Effector memory CD8-positive, alpha-beta T cell (primary cell): Measurements from ENCODE around the gene TBC1D4.

Source experiments
- ATAC-seq: fragments of 150-1000 bp; cut with Tn5 transposase; replicated peaks from 2 replicates; pipeline ENCODE4 v1.10.0; 2021; ENCODE audit warnings: mild to moderate bottlenecking, moderate library complexity
- DNase-seq, 3 experiments: peaks; one replicate each; pipeline ENCODE4 v3.0.0; 2021
- H3K27ac Mint-ChIP-seq, 2 donors: one replicate each; pipeline ENCODE4 v1.8.0; 2022; ENCODE audit warnings: mild to moderate bottlenecking in 2 of 2, mixed read lengths in 2 of 2, moderate library complexity in 2 of 2
- H3K27me3 Mint-ChIP-seq, 2 donors: one replicate each; pipeline ENCODE4 v1.8.0; 2022; ENCODE audit warnings: mixed read lengths in 2 of 2
- H3K36me3 Mint-ChIP-seq: one replicate; pipeline ENCODE4 v1.8.0; 2022; ENCODE audit warnings: mild to moderate bottlenecking, moderate library complexity, mixed read lengths; ENCODE audit not compliant: insufficient read depth
- H3K4me1 Mint-ChIP-seq, 2 donors: one replicate each; pipeline ENCODE4 v1.8.0; 2022; ENCODE audit warnings: low read depth in 2 of 2, mixed read lengths in 2 of 2
- H3K4me3 Mint-ChIP-seq, 2 donors: one replicate each; pipeline ENCODE4 v1.8.0; 2022; ENCODE audit warnings: mild to moderate bottlenecking in 2 of 2, mixed read lengths in 2 of 2, moderate library complexity in 2 of 2
- H3K9me3 Mint-ChIP-seq, 2 donors: one replicate each; pipeline ENCODE4 v1.8.0; 2022; ENCODE audit warnings: mixed read lengths in 2 of 2

TBC1D4 gene

DNA sequence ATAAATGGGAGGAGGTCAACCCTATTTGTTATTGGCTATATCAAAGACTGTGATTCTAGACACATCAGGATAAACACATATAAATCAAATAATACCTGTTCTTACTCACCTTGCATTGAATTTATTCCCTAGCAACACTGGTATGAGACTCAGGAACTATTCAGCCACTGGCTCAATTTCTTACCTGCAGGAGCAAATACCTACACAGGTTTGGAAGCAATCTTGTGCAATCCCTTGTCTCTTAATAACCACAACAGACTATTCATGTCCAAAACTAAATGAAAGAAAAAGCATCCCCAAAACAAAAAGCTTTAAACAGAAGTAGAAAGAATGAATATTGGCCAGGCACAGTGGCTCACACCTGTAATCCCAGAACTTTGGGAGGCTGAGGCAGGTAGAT is 55.5 kb downstream of the TBC1D4 start:
- Mint-ChIP-seq H3K4me3 (no peak overlapping the region), H3K9me3 (no peaks in the 10 kb centered on the region), H3K4me1 (no peaks in the 10 kb centered on the region), H3K27me3 (peaks cover 29 to 42% of the 10 kb centered on the region in 2 donors), H3K27ac (no peak overlapping the region), H3K36me3 (no peaks in the 10 kb centered on the region)
- no peak for ATAC-seq
- no peak for DNase-seq

DNA sequence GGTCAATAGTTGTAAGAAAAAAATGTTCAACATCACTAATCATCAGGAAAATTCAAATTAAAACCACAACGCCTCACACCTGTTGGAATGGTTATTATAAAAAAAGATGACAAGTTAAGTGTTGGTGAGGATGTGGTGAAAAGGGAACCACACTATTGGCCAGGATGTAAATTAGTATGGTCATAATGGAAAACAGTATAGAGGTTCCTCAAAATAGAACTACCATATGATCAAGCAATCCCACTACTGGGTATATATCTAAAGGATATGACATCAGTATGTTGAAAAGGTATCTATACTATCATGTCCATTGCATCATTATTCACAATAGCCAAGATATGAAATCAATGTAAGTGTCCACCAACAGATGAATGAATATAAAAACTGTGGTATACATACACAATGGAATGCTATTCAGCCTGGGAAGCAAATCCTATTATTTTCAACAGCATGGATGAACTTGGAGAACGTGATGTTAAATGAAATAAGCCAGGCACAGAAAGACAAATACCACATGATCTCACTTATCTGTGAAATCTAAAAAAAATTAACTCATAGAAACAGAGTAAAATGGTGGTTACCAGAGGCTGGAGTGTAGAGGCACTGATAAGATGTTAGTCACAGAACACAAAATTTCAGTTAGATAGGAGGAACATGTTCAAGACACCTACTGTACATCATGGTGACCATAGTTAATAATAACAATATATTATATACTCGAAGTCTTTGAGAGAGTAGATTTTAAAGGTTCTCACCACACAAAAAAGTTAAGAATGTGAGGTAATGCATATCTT is 56.6 kb downstream of the TBC1D4 start:
- Mint-ChIP-seq H3K27me3 (peaks cover 24 to 43% of the 10 kb centered on the region in 2 donors), H3K4me1 (no peaks in the 10 kb centered on the region), H3K36me3 (no peaks in the 10 kb centered on the region), H3K4me3 (no peak overlapping the region), H3K27ac (no peak overlapping the region), H3K9me3 (no peaks in the 10 kb centered on the region)
- ATAC-seq (no peak), DNase-seq (no peak)

DNA sequence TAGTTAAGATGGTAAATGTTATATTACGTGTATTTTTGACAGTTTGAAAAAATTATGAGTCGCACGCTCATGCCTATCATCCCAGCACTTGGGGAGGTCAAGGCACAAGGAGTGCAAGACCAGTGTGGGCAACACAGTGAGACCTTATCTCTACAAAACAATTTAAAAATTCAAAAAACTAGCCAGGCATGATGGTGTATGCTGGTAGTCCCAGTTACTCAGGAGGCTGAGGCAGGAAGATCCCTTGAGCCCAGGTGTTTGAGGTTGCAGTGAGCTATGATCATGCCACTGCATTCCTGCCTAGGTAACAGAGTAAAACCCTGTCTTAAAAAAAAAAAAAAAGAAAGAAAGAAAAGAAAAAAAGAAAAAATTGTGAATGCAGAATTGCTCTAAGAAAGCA is 58.0 kb downstream of the TBC1D4 start:
- H3K27me3 Mint-ChIP-seq = peaks cover 22 to 37% of the 10 kb centered on the region in 2 donors
- no peak overlapping the region for H3K27ac Mint-ChIP-seq
- ATAC-seq (no peak), DNase-seq (no peak)
- H3K4me1 Mint-ChIP-seq = no peaks in the 10 kb centered on the region
- no peaks in the 10 kb centered on the region for H3K36me3 Mint-ChIP-seq
- H3K4me3 Mint-ChIP-seq = no peak overlapping the region
- H3K9me3 Mint-ChIP-seq = no peaks in the 10 kb centered on the region

DNA sequence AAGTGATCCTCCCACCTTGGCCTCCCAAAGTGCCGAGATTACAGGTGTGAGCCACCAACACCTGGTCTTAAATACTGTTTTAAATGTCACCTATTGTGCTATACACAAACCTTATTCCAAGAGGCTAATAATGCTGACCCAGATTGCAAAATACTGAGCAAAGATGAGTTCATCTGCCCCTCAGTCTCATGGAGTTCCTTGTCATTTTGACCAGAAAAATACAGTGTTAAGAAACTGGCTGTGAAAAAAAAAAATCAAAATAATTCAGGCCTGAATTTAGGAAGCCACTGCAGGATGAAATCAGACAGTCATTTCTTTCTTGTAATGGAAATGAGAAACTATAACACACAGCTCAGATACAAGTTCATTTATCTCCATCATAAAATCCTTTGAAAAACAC is 59.9 kb downstream of the TBC1D4 start:
- no peak overlapping the region for H3K27ac Mint-ChIP-seq
- DNase-seq (no peak), ATAC-seq (no peak)
- H3K4me3 Mint-ChIP-seq = no peak overlapping the region
- H3K36me3 Mint-ChIP-seq = no peaks in the 10 kb centered on the region
- H3K4me1 Mint-ChIP-seq = no peaks in the 10 kb centered on the region
- peaks cover 19 to 22% of the 10 kb centered on the region in 2 donors for H3K27me3 Mint-ChIP-seq
- no peaks in the 10 kb centered on the region for H3K9me3 Mint-ChIP-seq

DNA sequence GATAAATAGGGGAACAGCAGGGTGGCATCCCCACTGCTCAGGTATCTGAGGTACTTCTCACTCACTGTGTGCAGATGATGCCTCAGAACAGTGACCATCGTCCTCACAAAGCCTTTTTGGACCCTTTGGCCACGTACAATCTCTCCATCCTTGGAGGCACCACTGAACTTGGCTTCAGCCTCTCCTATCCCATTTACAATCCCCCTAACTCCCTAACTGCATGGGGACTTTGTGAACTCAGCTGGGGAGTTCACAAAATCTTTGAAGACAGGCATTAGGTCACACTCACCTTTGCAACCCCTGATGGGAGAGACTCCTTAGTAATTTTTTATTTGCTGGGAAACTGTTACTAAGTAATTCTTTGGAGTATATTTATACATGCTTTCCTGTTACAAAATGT is 60.8 kb downstream of the TBC1D4 start:
- no peaks in the 10 kb centered on the region for H3K36me3 Mint-ChIP-seq
- ATAC-seq (no peak), DNase-seq (no peak)
- H3K4me1 Mint-ChIP-seq = no peaks in the 10 kb centered on the region
- no peak overlapping the region for H3K4me3 Mint-ChIP-seq
- H3K27ac Mint-ChIP-seq = no peak overlapping the region
- peaks cover 21 to 22% of the 10 kb centered on the region in 2 donors for H3K27me3 Mint-ChIP-seq
- no peaks in the 10 kb centered on the region for H3K9me3 Mint-ChIP-seq

DNA sequence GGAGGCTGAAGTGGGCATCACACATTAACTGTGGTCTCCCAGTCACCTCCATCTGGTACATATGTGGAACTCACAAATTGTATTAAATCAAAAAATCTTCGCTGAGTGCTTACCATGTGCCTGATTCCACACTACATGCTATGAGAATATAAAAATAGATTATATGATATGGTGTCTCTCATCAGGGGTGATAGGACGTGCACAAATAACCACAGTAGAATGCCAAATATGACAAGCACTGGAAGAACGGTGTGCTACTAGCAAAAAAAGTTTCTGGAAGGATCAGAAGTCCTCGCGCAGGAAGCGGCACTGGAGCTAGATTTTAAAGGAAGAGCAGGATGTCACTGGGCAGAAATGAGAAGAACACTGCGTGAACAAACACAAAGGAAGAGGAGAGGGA is 62.3 kb downstream of the TBC1D4 start:
- Mint-ChIP-seq H3K27ac (no peak overlapping the region), H3K4me3 (no peak overlapping the region), H3K36me3 (no peaks in the 10 kb centered on the region), H3K9me3 (no peaks in the 10 kb centered on the region), H3K27me3 (peaks cover 19% of the 10 kb centered on the region in 2 donors), H3K4me1 (no peaks in the 10 kb centered on the region)
- ATAC-seq = no peak
- no peak for DNase-seq

DNA sequence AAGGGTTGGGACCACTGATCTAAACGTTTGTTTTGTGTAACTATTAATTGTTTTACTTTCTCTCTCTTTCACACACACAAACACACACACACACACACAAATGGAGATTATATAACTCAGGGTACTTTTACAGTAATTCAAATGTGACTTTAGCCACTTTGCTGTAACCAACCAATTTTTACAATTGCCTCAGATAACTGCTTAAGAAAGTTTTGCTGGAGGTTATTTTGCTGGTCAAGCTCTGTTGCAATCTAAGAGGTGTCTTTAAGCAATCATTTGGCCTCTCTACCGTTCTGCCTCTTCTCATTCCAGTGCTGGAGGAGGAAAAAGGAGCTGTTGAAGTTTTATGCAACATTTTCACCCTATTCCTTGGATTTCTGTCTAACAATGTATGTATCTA is 63.0 kb downstream of the TBC1D4 start:
- H3K27me3 Mint-ChIP-seq = peaks cover 13 to 14% of the 10 kb centered on the region in 2 donors
- no peaks in the 10 kb centered on the region for H3K4me1 Mint-ChIP-seq
- H3K4me3 Mint-ChIP-seq = no peak overlapping the region
- H3K36me3 Mint-ChIP-seq = no peaks in the 10 kb centered on the region
- no peak for DNase-seq
- no peaks in the 10 kb centered on the region for H3K9me3 Mint-ChIP-seq
- H3K27ac Mint-ChIP-seq = no peak overlapping the region
- no peak for ATAC-seq

DNA sequence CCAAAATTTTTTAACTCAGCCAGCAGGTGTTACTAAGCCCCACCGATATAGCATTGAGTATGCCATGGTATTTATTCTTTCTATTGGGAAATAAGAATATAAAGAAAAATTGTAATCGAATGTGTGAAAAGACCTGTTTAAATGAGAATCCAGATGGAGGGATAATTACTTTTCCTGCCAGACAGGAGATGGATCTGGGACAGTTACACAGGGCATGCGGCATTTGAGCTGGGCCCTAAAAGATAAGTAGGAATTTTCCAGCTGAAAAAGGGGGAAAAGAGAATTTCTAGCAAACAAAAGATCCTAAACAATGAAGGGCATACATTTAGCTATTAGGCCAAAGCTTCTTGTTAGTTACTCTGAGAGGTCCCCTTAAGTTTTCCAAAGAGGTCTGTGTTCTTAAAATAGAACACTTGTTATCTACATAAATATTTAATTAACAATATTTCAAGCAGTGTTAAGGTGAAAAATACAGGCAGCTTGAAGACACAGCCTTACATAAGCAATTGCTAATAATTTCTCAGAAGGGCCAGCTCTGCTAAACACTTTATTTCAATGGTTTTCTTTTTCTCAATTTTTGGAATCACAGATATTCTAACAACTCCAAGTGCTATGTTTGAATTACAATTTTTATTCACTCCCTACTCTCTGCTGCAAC is 63.7 kb downstream of the TBC1D4 start:
- no peak overlapping the region for H3K27ac Mint-ChIP-seq
- no peaks in the 10 kb centered on the region for H3K36me3 Mint-ChIP-seq
- ATAC-seq = no peak
- H3K4me3 Mint-ChIP-seq = no peak overlapping the region
- H3K27me3 Mint-ChIP-seq = peaks cover 13 to 14% of the 10 kb centered on the region in 2 donors
- H3K9me3 Mint-ChIP-seq = no peaks in the 10 kb centered on the region
- no peaks in the 10 kb centered on the region for H3K4me1 Mint-ChIP-seq
- no peak for DNase-seq

DNA sequence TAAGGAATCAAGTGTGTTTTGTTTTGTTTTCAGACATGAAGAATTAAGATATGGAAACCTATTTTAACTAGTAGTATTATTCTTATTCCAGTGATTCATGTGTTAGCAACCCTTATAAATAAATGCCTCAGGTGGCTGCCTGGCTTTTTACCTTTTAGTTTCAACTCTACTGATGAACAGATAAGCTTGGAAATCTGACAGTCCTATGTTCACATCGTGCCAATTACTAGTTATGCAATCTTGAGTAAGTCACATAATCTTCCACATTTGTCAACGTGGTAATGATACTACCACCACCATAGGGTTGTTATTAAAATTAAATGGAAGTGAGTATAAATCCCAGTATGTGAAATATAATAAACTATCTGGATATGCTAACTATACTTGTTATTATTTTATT is 64.3 kb downstream of the TBC1D4 start:
- H3K9me3 Mint-ChIP-seq = no peaks in the 10 kb centered on the region

DNA sequence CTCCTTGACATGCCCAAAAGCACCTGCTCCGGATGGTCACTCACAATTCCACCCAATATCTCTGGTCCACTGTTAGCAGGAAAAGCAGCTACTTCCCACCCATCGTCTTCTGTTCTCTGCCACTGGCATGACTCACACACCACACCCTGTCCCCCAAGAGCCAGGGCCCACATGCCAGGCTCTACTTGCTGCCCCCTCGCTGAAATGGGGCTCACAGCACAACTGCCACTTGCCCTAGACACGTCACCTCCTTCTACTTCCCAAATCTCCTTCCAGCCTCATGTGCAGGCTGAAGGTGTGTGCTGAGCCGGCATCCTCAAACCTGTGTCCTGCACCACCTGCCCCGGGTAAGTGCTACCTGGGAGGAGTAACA is 65.0 kb downstream of the TBC1D4 start:
- no peak overlapping the region for H3K27ac Mint-ChIP-seq
- no peak for DNase-seq
- ATAC-seq = no peak

More for the DNA sequence above, 64.3 kb downstream of the TBC1D4 start:
- Mint-ChIP-seq H3K4me3 (no peak overlapping the region), H3K27me3 (peaks cover 13 to 14% of the 10 kb centered on the region in 2 donors), H3K27ac (no peak overlapping the region), H3K4me1 (no peaks in the 10 kb centered on the region), H3K36me3 (no peaks in the 10 kb centered on the region)
- DNase-seq (no peak), ATAC-seq (no peak)

DNA sequence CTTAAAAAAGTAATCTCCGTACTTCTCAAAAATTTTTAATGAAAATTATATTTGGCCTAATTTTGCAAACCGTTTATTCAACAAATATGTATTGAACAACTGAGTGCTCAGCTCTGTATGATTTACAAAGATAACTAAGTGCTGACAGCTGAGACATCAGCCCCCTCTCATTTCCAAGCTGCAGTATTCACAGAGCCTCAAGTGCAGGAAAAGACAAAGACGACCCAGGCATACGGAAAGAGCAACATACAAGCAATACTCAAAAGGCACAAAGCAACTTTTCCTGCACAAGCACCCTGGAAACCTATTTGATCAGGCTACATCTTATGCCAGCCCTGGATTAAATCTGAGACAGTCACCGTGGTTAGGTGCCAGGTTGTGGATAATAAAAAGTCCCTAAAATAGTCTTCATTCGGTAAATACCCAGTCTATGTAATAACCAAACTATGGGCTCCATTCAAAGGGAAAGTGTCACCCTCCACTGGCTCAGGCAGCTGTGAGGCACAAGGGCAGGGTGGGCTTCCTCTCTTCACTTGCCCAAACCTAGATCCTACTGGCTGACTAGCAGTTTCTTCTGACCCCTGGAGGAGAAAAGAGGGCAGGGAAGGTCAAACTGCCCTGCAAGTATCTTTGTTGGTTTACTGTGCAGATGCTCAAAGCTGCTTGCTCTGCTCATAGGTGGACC is 65.5 kb downstream of the TBC1D4 start:
- no peak for DNase-seq
- no peak overlapping the region for H3K4me3 Mint-ChIP-seq
- no peaks in the 10 kb centered on the region for H3K4me1 Mint-ChIP-seq
- H3K27ac Mint-ChIP-seq = no peak overlapping the region
- no peak for ATAC-seq
- no peaks in the 10 kb centered on the region for H3K9me3 Mint-ChIP-seq
- H3K27me3 Mint-ChIP-seq = peaks cover 11 to 14% of the 10 kb centered on the region in 2 donors
- no peaks in the 10 kb centered on the region for H3K36me3 Mint-ChIP-seq

More for the DNA sequence above, 65.0 kb downstream of the TBC1D4 start:
- H3K4me1 Mint-ChIP-seq = no peaks in the 10 kb centered on the region
- no peaks in the 10 kb centered on the region for H3K36me3 Mint-ChIP-seq
- no peaks in the 10 kb centered on the region for H3K9me3 Mint-ChIP-seq
- no peak overlapping the region for H3K4me3 Mint-ChIP-seq
- H3K27me3 Mint-ChIP-seq = peaks cover 13 to 14% of the 10 kb centered on the region in 2 donors

DNA sequence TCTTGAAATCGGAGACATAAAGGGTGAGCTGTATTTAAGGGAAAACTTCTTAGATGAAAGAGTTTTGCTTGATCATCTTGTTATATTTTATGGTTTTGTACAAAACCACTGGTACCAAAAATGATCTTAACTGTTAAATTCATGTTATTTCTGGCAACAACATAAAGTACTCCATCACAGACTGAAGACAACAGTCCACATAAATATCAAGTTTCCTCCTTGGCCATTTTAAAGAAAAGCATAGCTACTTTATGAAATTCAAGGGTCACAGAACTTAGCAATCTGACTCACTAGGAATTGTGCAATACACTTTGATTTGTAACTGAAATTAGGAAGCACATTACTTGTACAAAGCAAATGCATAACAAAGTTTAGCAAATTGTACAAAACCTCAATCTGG is 66.3 kb downstream of the TBC1D4 start:
- H3K4me3 Mint-ChIP-seq = no peak overlapping the region
- DNase-seq = no peak
- H3K27ac Mint-ChIP-seq = no peak overlapping the region
- H3K27me3 Mint-ChIP-seq = peaks cover 3 to 14% of the 10 kb centered on the region in 2 donors
- no peaks in the 10 kb centered on the region for H3K9me3 Mint-ChIP-seq
- no peak for ATAC-seq
- H3K4me1 Mint-ChIP-seq = no peaks in the 10 kb centered on the region
- no peaks in the 10 kb centered on the region for H3K36me3 Mint-ChIP-seq

DNA sequence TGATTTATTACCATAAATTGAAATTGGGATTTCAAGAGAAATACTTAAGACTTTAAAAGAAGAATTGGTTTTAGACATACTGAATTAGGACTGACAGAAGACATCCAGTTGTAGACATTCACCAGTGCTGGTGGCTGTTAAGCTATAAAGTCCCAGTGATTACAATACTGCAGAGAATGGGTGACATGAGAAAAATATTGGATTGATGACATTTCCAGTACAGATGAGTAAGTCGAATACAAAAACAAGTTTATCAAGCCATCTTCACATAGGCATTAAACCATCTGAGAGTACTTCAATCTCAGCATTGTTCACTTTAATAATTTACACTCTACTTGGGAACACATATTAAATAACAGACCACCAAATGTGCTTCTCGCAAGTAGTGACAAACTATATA is 66.8 kb downstream of the TBC1D4 start:
- peaks cover 0 to 14% of the 10 kb centered on the region in 2 donors for H3K27me3 Mint-ChIP-seq
- no peaks in the 10 kb centered on the region for H3K4me1 Mint-ChIP-seq
- no peaks in the 10 kb centered on the region for H3K36me3 Mint-ChIP-seq
- no peak overlapping the region for H3K4me3 Mint-ChIP-seq
- DNase-seq (no peak), ATAC-seq (no peak)
- H3K9me3 Mint-ChIP-seq = no peaks in the 10 kb centered on the region
- no peak overlapping the region for H3K27ac Mint-ChIP-seq
